Measurements from ENCODE around the gene NEURL1.

DNA sequence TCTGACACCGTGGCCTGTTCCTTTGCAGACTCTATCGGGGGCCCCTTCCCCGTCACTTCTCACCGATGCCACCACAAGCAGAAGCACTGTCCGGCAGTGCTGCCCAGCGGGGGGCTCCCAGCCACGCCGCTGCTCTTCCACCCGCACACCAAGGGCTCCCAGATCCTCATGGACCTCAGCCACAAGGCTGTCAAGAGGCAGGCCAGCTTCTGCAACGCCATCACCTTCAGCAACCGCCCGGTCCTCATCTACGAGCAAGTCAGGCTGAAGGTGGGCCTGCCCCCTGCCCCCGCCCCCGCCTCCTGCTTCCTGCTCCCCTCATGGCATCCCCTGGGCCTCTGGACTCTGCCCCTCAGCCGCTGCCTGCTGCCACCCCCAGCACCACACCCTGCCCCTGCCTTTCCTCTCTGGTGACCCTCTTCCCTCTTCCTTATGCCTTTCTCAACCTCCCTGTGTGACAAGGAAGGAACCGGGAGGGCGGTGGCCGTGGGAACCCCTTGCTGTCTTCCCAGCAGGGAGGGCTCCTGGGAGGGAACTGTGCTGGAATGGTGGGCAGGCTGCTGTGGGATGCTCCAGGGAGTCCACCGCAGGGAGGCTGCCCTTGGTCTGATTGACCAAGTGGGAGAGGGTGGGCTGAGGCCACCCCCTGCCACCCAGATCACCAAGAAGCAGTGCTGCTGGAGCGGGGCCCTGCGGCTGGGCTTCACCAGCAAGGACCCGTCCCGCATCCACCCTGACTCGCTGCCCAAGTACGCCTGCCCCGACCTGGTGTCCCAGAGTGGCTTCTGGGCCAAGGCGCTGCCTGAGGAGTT, 77.5 kb downstream of the NEURL1 start:
- TF ChIP-seq, protein P1, sequence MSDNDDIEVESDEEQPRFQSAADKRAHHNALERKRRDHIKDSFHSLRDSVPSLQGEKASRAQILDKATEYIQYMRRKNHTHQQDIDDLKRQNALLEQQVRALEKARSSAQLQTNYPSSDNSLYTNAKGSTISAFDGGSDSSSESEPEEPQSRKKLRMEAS (IDR thresholded peaks at IDR 0.05; ENCODE audit: low read depth, low read length), result no peak
- TF ChIP-seq, protein P2, sequence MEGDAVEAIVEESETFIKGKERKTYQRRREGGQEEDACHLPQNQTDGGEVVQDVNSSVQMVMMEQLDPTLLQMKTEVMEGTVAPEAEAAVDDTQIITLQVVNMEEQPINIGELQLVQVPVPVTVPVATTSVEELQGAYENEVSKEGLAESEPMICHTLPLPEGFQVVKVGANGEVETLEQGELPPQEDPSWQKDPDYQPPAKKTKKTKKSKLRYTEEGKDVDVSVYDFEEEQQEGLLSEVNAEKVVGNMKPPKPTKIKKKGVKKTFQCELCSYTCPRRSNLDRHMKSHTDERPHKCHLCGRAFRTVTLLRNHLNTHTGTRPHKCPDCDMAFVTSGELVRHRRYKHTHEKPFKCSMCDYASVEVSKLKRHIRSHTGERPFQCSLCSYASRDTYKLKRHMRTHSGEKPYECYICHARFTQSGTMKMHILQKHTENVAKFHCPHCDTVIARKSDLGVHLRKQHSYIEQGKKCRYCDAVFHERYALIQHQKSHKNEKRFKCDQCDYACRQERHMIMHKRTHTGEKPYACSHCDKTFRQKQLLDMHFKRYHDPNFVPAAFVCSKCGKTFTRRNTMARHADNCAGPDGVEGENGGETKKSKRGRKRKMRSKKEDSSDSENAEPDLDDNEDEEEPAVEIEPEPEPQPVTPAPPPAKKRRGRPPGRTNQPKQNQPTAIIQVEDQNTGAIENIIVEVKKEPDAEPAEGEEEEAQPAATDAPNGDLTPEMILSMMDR (IDR thresholded peaks at IDR 0.05; ENCODE audit: low read depth, low read length), result no peak
- no peak for TF ChIP-seq POLR2A (IDR thresholded peaks at IDR 0.05; ENCODE audit: extremely low read depth, insufficient read length)
- TF ChIP-seq MYC (IDR thresholded peaks at IDR 0.05; ENCODE audit: low read depth, low read length), result no peak

All from NB4 (cell line).